ENCODE results near the gene FANCL. TPM values are rescaled to one million over a fixed set of nuclear protein-coding genes. Genes with fewer than 3 reads are reported as not detected.
"Not testable (repeated sequence)": the region's sequence is repeated elsewhere in the genome, so short reads cannot be mapped to it uniquely, and the experiment has no call there.

The FANCL gene
- total RNA-seq, 1 experiment from 2014 or later, result 36.7 TPM

GRCh38 chr2:58145769-58146168 is 95.4 kb downstream of the FANCL start:
- not testable (repeated sequence) for DNase-seq (ENCODE audit: low spot score)

GRCh38 chr2:58140508-58141072 is 100.5 kb downstream of the FANCL start:
- no peak for DNase-seq (ENCODE audit: low spot score)

GRCh38 chr2:58138396-58139030 is 102.6 kb downstream of the FANCL start:
- DNase-seq (ENCODE audit: low spot score), result no peak

GRCh38 chr2:58137856-58138255 is 103.3 kb downstream of the FANCL start:
- peak; percentile 5 for DNase-seq (ENCODE audit: low spot score)

GRCh38 chr2:58137221-58137620 is 103.9 kb downstream of the FANCL start:
- peak; percentile 49 for DNase-seq (ENCODE audit: low spot score)

- no peak for DNase-seq (ENCODE audit: low spot score)
Measured at GRCh38 chr2:58135861-58136260, 105.3 kb downstream of the FANCL start.

GRCh38 chr2:58133395-58133794 is 107.7 kb downstream of the FANCL start:
- DNase-seq (ENCODE audit: low spot score), result no peak

GRCh38 chr2:58131191-58132011 is 109.7 kb downstream of the FANCL start:
- peak; percentile 23 for DNase-seq (ENCODE audit: low spot score)

- no peak for DNase-seq (ENCODE audit: low spot score)
Measured at GRCh38 chr2:58130238-58130637, 110.9 kb downstream of the FANCL start.

- no peak for DNase-seq (ENCODE audit: low spot score)
Measured at GRCh38 chr2:58127111-58127510, 114.0 kb downstream of the FANCL start.

GRCh38 chr2:58122540-58122939 is 118.6 kb downstream of the FANCL start:
- DNase-seq (ENCODE audit: low spot score), result no peak

- no peak for DNase-seq (ENCODE audit: low spot score)
Measured at GRCh38 chr2:58122040-58122439, 119.1 kb downstream of the FANCL start.

- no peak for DNase-seq (ENCODE audit: low spot score)
Measured at GRCh38 chr2:58120626-58121229, 120.4 kb downstream of the FANCL start.

GRCh38 chr2:58113563-58113962 is 127.6 kb downstream of the FANCL start:
- peak; percentile 51 for DNase-seq (ENCODE audit: low spot score)

- DNase-seq (ENCODE audit: low spot score), result no peak
Measured at GRCh38 chr2:58110765-58111164, 130.4 kb downstream of the FANCL start.

GRCh38 chr2:58109481-58109880 is 131.6 kb downstream of the FANCL start:
- no peak for DNase-seq (ENCODE audit: low spot score)

Other genes with a start within 250 kb of the FANCL start
- 0.19 TPM in 1 of 2 replicates, not detected in the other for gene VRK2, start 194.5 kb downstream of the FANCL start, total RNA-seq (2014; rRNA removed; shearing (Covaris generic))

Data from A172 (cell line).